B cell (primary cell): Measurements from ENCODE around the gene CCDC136.

Experiments used
- CTCF ChIP-seq: fragments of 200-600 bp; IDR thresholded peaks from one replicate; pipeline ENCODE4 v1.8.0; 2022; ENCODE audit warnings: antibody characterized with exemption, mild to moderate bottlenecking
- EZH2 ChIP-seq: IDR thresholded peaks from 2 replicates; pipeline ENCODE4 v1.6.1; 2012; ENCODE audit warnings: borderline replicate concordance, low read depth, mild to moderate bottlenecking, moderate library complexity, low read length; ENCODE audit not compliant: insufficient read depth, poor library complexity, severe bottlenecking

DNA sequence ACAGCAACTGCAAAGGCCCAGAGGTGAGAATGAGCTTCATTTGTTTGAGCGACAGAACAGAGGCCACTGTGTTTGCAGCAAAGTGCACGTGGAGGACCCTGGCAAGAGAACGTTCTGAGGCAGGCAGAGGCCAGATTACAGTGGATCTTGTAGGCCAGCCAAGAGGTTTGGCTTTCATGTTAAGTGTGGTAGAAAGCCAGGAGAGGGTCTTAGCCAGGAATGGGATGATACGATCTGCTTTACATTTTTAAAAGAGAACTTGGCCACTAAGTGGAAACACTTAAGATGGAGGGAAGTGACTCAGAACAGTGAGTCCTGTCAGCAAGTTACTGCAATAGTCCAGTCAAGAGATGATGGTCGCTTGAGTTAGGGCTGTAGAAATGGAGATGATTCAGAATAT is 4.6 kb downstream of the CCDC136 start:
- TF ChIP-seq CTCF (no peak), EZH2 (no peak)
